Ascending aorta (tissue), 2 donors: Measurements from ENCODE around the gene IGFBP2. TPM values are rescaled to one million over a fixed set of nuclear protein-coding genes. Genes with fewer than 3 reads are reported as not detected.

Experiments used
- DNase-seq, 2 donors: peaks; one replicate each; pipeline ENCODE4 v3.0.0-alpha.2; 2019; ENCODE audit warnings: low spot score in 2 of 2
- H3K27ac ChIP-seq, 2 donors: fragments of 200-600 bp; sonication (generic); one replicate each; pipeline ENCODE4 v1.5.1; 2016 to 2017; ENCODE audit warnings: mild to moderate bottlenecking in 1 of 2
- H3K27me3 ChIP-seq: fragments of 200-600 bp; sonication (generic); one replicate; pipeline ENCODE4 v1.5.1; 2017
- H3K36me3 ChIP-seq, 2 donors: fragments of 200-600 bp; sonication (generic); one replicate each; pipeline ENCODE4 v1.5.1; 2016
- H3K4me1 ChIP-seq, 2 donors: fragments of 200-600 bp; sonication (generic); one replicate each; pipeline ENCODE4 v1.5.1; 2016 to 2017; ENCODE audit warnings: mild to moderate bottlenecking in 1 of 2
- H3K4me3 ChIP-seq, 2 donors: fragments of 200-600 bp; sonication (generic); one replicate each; pipeline ENCODE4 v1.5.1; 2016 to 2017; ENCODE audit warnings: mild to moderate bottlenecking in 1 of 2
- H3K9me3 ChIP-seq, 2 donors: fragments of 200-600 bp; sonication (generic); one replicate each; pipeline ENCODE4 v1.5.1; 2016
- intact Hi-C: fragments of 100-400 bp; cut with DNase I; formaldehyde crosslinking; loops from one replicate; pipeline ENCODE4 v1.15.1; 2023
- total RNA-seq: library from RNA; depleted of rRNA; stranded (reverse); fragments of >200 nt; gene quantifications from one replicate; pipeline ENCODE4 v1.1.0, GENCODE V29; 2016
- TF ChIP-seq, protein P1 (sequence below), 3 experiments: fragments of 200-600 bp in 2 of 3; fragments of 450-650 bp in 1 of 3; sonication (generic) in 2 of 3; IDR thresholded peaks; one replicate each; pipeline ENCODE4 v1.5.1; 2016 to 2019; ENCODE audit warnings: antibody characterized with exemption in 3 of 3, mild to moderate bottlenecking in 1 of 3, moderate library complexity in 1 of 3

Gene IGFBP2
- total RNA-seq, 1 donor from 2014 or later: 1,691 TPM

DNA sequence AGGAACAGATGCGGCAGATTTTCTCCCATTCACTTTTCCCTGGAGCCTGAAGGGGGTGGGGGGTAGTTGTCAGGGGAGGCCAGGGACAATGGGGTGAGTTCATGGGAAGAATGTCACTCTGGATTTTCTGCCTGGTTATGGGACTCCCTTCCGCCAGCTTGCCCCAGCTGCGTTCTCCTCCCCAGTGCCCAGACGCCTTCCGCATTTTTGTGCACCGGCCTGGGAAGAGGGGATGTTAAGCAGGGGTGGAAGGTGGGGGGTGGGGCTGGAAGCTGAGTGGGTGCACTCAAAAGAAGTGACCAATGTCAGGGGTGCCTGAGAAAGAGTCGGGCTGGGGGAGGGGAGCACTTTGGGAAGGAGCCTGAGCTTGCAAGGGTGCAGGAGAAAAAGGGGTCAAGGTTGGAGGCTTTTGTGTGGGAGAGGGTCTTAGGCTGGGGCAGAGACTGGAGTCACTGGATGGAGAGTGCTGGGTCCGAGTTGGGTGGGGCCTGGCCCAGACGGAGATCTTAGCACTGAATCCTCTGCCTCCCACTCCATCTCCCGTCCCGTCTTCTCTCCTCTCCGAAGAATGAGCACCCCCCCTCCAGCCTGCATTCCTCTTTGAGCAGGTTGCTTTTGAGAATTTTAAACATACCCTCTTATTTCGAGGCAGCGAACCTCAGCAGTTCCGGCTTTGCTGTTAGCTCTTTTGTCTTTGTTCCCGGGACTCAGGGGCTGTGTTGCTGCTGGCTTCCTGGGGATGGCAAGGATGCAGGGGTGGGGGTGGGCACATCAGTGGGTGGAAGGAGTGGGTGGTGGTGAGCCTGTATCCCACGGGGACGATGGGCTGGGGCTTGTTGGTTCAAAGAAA is 2.7 kb downstream of the IGFBP2 start:
- DNase-seq: peak in 1 of 2 donors; percentile 81
- H3K27ac ChIP-seq: peak overlapping the region; percentile 80 to 88
- no peaks in the 10 kb centered on the region for H3K27me3 ChIP-seq
- TF ChIP-seq, protein P1, sequence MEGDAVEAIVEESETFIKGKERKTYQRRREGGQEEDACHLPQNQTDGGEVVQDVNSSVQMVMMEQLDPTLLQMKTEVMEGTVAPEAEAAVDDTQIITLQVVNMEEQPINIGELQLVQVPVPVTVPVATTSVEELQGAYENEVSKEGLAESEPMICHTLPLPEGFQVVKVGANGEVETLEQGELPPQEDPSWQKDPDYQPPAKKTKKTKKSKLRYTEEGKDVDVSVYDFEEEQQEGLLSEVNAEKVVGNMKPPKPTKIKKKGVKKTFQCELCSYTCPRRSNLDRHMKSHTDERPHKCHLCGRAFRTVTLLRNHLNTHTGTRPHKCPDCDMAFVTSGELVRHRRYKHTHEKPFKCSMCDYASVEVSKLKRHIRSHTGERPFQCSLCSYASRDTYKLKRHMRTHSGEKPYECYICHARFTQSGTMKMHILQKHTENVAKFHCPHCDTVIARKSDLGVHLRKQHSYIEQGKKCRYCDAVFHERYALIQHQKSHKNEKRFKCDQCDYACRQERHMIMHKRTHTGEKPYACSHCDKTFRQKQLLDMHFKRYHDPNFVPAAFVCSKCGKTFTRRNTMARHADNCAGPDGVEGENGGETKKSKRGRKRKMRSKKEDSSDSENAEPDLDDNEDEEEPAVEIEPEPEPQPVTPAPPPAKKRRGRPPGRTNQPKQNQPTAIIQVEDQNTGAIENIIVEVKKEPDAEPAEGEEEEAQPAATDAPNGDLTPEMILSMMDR (IDR thresholded peaks at IDR 0.05): no peak
- H3K36me3 ChIP-seq: peaks cover 7 to 21% of the 10 kb centered on the region in 2 donors
- H3K4me1 ChIP-seq: peaks cover 0 to 21% of the 10 kb centered on the region in 2 donors
- intact Hi-C loops: loop anchor here (2.0 kb wide), 3 partner anchors 19 to 101 kb away; no protein-coding TSS in a partner anchor
- H3K9me3 ChIP-seq: no peaks in the 10 kb centered on the region
- H3K4me3 ChIP-seq: peak overlapping the region; percentile 81 to 96

DNA sequence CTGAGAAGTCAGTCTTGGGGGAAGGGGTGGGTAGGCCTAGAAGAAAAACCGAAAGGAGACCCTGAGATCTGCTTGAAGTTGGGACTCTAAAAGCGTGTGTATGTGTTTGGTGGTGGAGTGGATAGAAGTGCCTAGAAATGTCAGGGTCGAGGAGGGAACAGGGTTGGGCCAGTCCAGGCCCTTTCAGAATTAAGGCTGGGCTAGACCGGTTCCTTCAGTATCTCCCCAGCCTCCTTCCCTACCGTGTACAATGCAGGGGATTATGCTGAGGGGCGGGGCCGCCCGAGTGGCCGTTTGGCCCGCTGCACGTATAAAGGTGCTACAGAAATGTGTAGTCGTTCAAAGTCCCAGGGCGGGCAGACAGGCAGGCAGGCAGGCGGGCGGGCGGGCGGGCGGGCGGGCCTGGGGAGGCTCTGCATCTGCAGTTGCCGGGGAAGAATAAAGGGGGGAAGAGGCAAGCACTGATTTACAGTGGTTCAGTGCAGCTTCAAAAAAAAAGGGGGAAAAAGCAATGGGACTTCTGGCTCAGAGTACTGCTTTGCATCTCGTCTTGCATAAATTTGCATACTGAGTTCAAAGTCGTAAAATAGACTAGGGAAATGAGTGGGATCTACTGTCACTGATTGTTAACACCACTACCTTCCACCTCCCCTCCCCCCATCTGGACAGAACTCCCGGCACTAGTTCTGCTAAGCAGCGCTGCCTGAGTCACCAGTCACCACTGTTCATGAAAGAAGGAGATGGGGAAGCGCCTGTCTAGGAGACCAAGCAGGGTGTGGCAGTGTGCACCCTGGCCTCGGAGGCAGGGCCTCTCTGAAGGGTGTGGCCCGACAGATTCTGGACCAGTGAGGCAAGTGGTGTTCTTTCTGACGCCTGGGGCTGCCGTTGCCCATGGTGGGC is 3.6 kb downstream of the IGFBP2 start:
- intact Hi-C loops: loop anchor here (2.0 kb wide), 2 partner anchors 30 to 102 kb away; no protein-coding TSS in a partner anchor
- peaks cover 13 to 26% of the 10 kb centered on the region in 2 donors for H3K36me3 ChIP-seq
- H3K4me3 ChIP-seq: peak overlapping the region; percentile 81 to 96
- DNase-seq: peak in 1 of 2 donors; percentile 86
- H3K27me3 ChIP-seq: no peaks in the 10 kb centered on the region
- TF ChIP-seq, protein P1 (IDR thresholded peaks at IDR 0.05): no peak
- H3K27ac ChIP-seq: peak overlapping the region; percentile 80 to 88
- H3K9me3 ChIP-seq: no peaks in the 10 kb centered on the region
- H3K4me1 ChIP-seq: peaks cover 0 to 21% of the 10 kb centered on the region in 2 donors

DNA sequence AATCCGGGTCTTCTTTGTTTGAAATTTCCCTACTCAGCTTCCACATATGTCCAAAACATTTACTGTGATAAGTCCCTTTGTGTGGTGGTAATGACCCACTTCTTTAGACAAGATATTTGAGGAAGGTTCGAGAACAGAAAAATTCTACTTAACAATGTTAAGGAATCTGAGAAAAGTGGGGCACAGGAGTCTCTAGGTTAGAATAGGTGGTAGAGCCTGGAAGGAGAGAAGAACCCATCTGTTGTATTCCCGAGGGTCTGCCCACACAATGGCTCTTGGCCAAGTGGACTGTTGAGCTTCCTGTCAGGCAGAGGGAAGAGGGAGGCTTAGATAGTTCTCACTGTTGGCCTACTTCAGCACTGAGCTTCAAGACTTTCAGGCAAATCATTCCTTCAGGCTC is 4.3 kb downstream of the IGFBP2 start:
- TF ChIP-seq, protein P1 (IDR thresholded peaks at IDR 0.05): no peak
- H3K4me3 ChIP-seq: peak overlapping the region in 1 of 2 donors; percentile 96
- no peaks in the 10 kb centered on the region for H3K27me3 ChIP-seq
- H3K36me3 ChIP-seq: peaks cover 13 to 26% of the 10 kb centered on the region in 2 donors
- peaks cover 0 to 21% of the 10 kb centered on the region in 2 donors for H3K4me1 ChIP-seq
- intact Hi-C loops: loop anchor here (2.0 kb wide), 2 partner anchors 29 to 103 kb away; no protein-coding TSS in a partner anchor
- H3K9me3 ChIP-seq: no peaks in the 10 kb centered on the region
- no peak for DNase-seq
- peak overlapping the region; percentile 80 to 88 for H3K27ac ChIP-seq

DNA sequence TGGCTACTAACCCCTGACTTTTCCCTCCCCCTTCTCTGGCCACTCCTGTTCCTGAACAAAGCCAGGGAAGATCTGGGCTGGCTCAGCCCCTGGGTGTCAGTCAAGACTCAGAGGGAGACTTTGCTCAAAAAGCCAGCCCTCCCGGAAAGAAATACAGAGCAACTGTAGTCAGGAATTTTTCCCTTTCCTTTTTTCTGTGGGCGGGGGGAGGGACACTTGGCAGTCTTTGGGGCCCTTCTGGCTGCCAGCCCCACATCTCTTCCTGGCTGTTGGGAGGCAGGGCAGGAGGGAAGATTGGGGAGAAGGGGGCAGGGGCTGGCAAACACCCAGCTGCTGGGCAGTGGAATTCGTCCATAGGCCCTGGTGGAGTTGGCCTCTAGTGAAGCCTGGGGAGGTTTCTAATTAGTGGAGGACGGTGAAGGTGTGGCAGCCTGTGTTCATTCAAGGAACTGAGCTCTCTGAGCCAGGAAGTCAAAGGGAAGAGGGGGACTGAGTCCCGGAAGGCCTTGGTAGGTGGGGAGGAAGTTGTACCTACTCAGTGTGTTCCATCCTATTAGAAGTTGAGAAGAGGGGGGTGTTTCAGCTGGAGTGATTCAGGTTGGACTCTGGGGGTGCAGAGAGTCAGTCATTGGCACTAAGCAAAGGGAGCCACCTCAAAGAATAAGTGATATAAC is 10.9 kb downstream of the IGFBP2 start:
- TF ChIP-seq, protein P1 (IDR thresholded peaks at IDR 0.05): no peak
- peaks cover 30 to 59% of the 10 kb centered on the region in 2 donors for H3K4me1 ChIP-seq

More for the DNA sequence above, 10.9 kb downstream of the IGFBP2 start:
- Histone ChIP-seq H3K4me3 (peak overlapping the region in 1 of 2 donors; percentile 2), H3K27me3 (no peaks in the 10 kb centered on the region), H3K27ac (peak overlapping the region; percentile 84 to 91), H3K9me3 (no peaks in the 10 kb centered on the region), H3K36me3 (peaks cover 13 to 22% of the 10 kb centered on the region in 2 donors)
- DNase-seq: peak in 1 of 2 donors; percentile 71
- intact Hi-C loops: no loop called here
